SK-N-SH treated with all-trans-retinoic acid at 6 μM for 48 hours (cell line): ENCODE data around the gene TMEM270.

Source experiments
- CREB5 ChIP-seq: fragments of 250-450 bp; sonication (Bioruptor Pico); IDR thresholded peaks from 2 replicates; pipeline ENCODE4 v1.5.1; 2020; ENCODE audit warnings: low read depth, mild to moderate bottlenecking, moderate library complexity
- CSRNP3 ChIP-seq: fragments of 250-450 bp; sonication (Bioruptor Pico); IDR thresholded peaks from 2 replicates; pipeline ENCODE4 v1.5.1; 2021; ENCODE audit warnings: mild to moderate bottlenecking, moderate library complexity
- OSR1 ChIP-seq: fragments of 250-450 bp; sonication (Bioruptor Pico); IDR thresholded peaks from 2 replicates; pipeline ENCODE4 v1.8.0; 2022; ENCODE audit warnings: moderate library complexity, mild to moderate bottlenecking, inconsistent platforms
- PATZ1 ChIP-seq: fragments of 250-450 bp; sonication (Bioruptor Pico); IDR thresholded peaks from 2 replicates; pipeline ENCODE4 v1.8.0; 2020; ENCODE audit warnings: mild to moderate bottlenecking, moderate library complexity, borderline replicate concordance
- RARB ChIP-seq: fragments of 250-450 bp; sonication (Bioruptor Pico); IDR thresholded peaks from 2 replicates; pipeline ENCODE4 v1.8.0; 2021; ENCODE audit warnings: mild to moderate bottlenecking, moderate library complexity
- TOX ChIP-seq: fragments of 250-450 bp; sonication (Bioruptor Pico); IDR thresholded peaks from 2 replicates; pipeline ENCODE4 v1.8.0; 2021; ENCODE audit warnings: mild to moderate bottlenecking, moderate library complexity, borderline replicate concordance
- ZFP30 ChIP-seq: fragments of 450-650 bp; formaldehyde crosslinking; IDR thresholded peaks from 2 replicates; pipeline ENCODE4 v1.5.0; 2022; ENCODE audit warnings: mild to moderate bottlenecking, moderate library complexity

- no peak for TF ChIP-seq ZFP30 (CRISPR knock-in tag)
- TF ChIP-seq TOX (CRISPR knock-in tag) = no peak
- no peak for TF ChIP-seq CSRNP3 (CRISPR knock-in tag)
- no peak for TF ChIP-seq CREB5 (CRISPR knock-in tag)
- no peak for TF ChIP-seq PATZ1
- no peak for TF ChIP-seq RARB
- TF ChIP-seq OSR1 (CRISPR knock-in tag) = no peak
Observed at GRCh38 chr7:73885975-73886798, 25.2 kb downstream of the TMEM270 start.
